ENCODE results near the gene TPPP3.

Gene TPPP3

DNA sequence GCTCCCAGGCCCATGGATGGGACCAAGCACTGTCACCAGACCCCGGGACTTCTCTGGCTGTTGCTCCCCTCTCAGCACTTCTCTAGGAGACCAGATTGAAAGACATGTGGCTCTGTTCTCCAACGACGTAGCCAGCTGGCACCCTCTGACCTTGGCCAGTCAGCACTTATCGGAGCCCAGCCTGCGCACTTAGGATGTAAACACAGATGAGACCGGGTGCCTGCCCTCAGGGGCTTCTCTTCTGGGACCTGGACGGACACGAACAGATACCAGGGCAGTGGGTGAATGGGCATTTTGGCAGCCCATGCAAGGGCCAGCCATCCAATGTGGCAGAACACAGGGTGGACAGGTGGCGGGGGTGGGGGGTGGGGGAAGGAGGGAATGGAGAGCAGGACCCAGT, 16.3 kb upstream of the TPPP3 start:
- TF ChIP-seq EGR1 (IDR thresholded peaks at IDR 0.05) = no peak
- TF ChIP-seq TEAD4 (IDR thresholded peaks at IDR 0.05) = no peak
- TF ChIP-seq, protein P1, sequence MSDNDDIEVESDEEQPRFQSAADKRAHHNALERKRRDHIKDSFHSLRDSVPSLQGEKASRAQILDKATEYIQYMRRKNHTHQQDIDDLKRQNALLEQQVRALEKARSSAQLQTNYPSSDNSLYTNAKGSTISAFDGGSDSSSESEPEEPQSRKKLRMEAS (IDR thresholded peaks at IDR 0.05) = no peak
- no peak for TF ChIP-seq CREB1 (IDR thresholded peaks at IDR 0.05; ENCODE audit: low read depth)
- no peak for TF ChIP-seq TCF12 (IDR thresholded peaks at IDR 0.05; ENCODE audit: low read depth)
- TF ChIP-seq RAD21 (IDR thresholded peaks at IDR 0.05; ENCODE audit: low read depth) = no peak
- TF ChIP-seq EP300 (IDR thresholded peaks at IDR 0.05; ENCODE audit: borderline replicate concordance) = no peak
- TF ChIP-seq, protein P2, sequence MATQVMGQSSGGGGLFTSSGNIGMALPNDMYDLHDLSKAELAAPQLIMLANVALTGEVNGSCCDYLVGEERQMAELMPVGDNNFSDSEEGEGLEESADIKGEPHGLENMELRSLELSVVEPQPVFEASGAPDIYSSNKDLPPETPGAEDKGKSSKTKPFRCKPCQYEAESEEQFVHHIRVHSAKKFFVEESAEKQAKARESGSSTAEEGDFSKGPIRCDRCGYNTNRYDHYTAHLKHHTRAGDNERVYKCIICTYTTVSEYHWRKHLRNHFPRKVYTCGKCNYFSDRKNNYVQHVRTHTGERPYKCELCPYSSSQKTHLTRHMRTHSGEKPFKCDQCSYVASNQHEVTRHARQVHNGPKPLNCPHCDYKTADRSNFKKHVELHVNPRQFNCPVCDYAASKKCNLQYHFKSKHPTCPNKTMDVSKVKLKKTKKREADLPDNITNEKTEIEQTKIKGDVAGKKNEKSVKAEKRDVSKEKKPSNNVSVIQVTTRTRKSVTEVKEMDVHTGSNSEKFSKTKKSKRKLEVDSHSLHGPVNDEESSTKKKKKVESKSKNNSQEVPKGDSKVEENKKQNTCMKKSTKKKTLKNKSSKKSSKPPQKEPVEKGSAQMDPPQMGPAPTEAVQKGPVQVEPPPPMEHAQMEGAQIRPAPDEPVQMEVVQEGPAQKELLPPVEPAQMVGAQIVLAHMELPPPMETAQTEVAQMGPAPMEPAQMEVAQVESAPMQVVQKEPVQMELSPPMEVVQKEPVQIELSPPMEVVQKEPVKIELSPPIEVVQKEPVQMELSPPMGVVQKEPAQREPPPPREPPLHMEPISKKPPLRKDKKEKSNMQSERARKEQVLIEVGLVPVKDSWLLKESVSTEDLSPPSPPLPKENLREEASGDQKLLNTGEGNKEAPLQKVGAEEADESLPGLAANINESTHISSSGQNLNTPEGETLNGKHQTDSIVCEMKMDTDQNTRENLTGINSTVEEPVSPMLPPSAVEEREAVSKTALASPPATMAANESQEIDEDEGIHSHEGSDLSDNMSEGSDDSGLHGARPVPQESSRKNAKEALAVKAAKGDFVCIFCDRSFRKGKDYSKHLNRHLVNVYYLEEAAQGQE (IDR thresholded peaks at IDR 0.05; ENCODE audit: low read depth) = no peak
- TF ChIP-seq, protein P3, sequence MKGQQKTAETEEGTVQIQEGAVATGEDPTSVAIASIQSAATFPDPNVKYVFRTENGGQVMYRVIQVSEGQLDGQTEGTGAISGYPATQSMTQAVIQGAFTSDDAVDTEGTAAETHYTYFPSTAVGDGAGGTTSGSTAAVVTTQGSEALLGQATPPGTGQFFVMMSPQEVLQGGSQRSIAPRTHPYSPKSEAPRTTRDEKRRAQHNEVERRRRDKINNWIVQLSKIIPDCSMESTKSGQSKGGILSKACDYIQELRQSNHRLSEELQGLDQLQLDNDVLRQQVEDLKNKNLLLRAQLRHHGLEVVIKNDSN (IDR thresholded peaks at IDR 0.05) = no peak
- TF ChIP-seq FOXM1 (IDR thresholded peaks at IDR 0.05; ENCODE audit: borderline replicate concordance, low read depth) = no peak
- no peak for TF ChIP-seq NFIC (IDR thresholded peaks at IDR 0.05)
- TF ChIP-seq YY1 (IDR thresholded peaks at IDR 0.05; ENCODE audit: low read depth) = no peak

DNA sequence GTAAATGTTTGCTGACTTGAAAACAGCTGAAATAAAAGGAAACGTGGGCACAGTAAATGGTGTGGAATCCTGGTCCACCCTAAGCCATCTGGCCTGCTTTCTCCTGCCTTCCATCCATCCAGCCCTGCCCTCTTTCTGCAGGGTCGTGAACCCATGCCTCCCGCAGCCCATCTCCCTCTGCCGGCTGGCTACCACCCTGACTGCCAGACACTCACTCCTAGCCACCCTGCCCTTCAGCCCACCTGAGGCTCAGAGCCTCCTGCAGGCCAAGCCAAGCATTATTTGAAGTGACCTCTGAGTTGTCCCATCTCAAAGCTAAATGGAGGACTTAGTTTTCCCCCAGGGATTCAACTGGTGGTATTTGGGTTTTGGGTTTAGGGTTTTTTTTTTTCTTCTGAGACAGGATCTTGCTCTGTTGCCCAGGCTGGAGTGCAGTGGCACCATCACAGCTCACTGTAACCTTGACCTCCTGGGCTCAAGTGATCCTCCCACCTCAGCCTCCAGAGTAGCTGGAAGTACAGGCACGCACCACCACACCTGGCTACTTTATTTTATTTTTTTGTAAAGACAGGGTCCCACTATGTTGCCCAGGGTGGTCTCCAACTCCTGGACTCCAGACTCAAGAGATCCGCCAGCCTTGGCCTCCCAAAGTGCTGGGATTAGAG, 14.6 kb upstream of the TPPP3 start:
- TF ChIP-seq EP300 (IDR thresholded peaks at IDR 0.05; ENCODE audit: borderline replicate concordance) (no peak), EGR1 (IDR thresholded peaks at IDR 0.05) (no peak), TAF1 (IDR thresholded peaks at IDR 0.05; ENCODE audit: low read depth) (no peak), CEBPB (IDR thresholded peaks at IDR 0.05) (no peak), RAD21 (IDR thresholded peaks at IDR 0.05; ENCODE audit: low read depth) (no peak), ZBTB7A (IDR thresholded peaks at IDR 0.05; ENCODE audit: low read depth) (no peak), FOXM1 (IDR thresholded peaks at IDR 0.05; ENCODE audit: borderline replicate concordance, low read depth) (no peak)
- TF ChIP-seq, protein P2 (IDR thresholded peaks at IDR 0.05; ENCODE audit: low read depth) = no peak
- TF ChIP-seq, protein P1 (IDR thresholded peaks at IDR 0.05) = no peak
- TF ChIP-seq, protein P3 (IDR thresholded peaks at IDR 0.05) = no peak

- TF ChIP-seq TEAD4 (IDR thresholded peaks at IDR 0.05) (no peak), CEBPB (IDR thresholded peaks at IDR 0.05) (no peak), TCF12 (IDR thresholded peaks at IDR 0.05; ENCODE audit: low read depth) (no peak), YY1 (IDR thresholded peaks at IDR 0.05; ENCODE audit: low read depth) (no peak), ZBTB7A (IDR thresholded peaks at IDR 0.05; ENCODE audit: low read depth) (no peak), TAF1 (IDR thresholded peaks at IDR 0.05; ENCODE audit: low read depth) (no peak), RAD21 (IDR thresholded peaks at IDR 0.05; ENCODE audit: low read depth) (no peak), EP300 (IDR thresholded peaks at IDR 0.05; ENCODE audit: borderline replicate concordance) (no peak), CREB1 (IDR thresholded peaks at IDR 0.05; ENCODE audit: low read depth) (no peak), NFIC (IDR thresholded peaks at IDR 0.05) (no peak), FOXM1 (IDR thresholded peaks at IDR 0.05; ENCODE audit: borderline replicate concordance, low read depth) (no peak), EGR1 (IDR thresholded peaks at IDR 0.05) (no peak)
- TF ChIP-seq, protein P2 (IDR thresholded peaks at IDR 0.05; ENCODE audit: low read depth) = no peak
- TF ChIP-seq, protein P3 (IDR thresholded peaks at IDR 0.05) = no peak
- TF ChIP-seq, protein P1 (IDR thresholded peaks at IDR 0.05) = no peak
These were observed 14.0 kb upstream of the TPPP3 start for GRCh38 chr16:67407176-67407787.

All from Ishikawa (cell line).